PC-3 (cell line): ENCODE measurements around the gene CCT5. TPM values are rescaled to one million over a fixed set of nuclear protein-coding genes. Genes with fewer than 3 reads are reported as not detected.
"Not testable (repeated sequence)": the region's sequence is repeated elsewhere in the genome, so short reads cannot be mapped to it uniquely, and the experiment has no call there.

ENCODE experiments used
- ATAC-seq: fragments of 200-7000 bp; cut with Tn5 transposase; 2 replicates; pipeline ENCODE4 v1.9.1; 2020; ENCODE audit warnings: mild to moderate bottlenecking, moderate library complexity
- BruUV-seq: library from RNA; stranded (reverse); fragments of 400-500 nt; replicated peaks from 2 replicates; lab custom pipeline; 2021; lab: Mats Ljungman, UMichigan
- CTCF ChIA-PET: fragments of 300-600 bp; sonication (Branson Sonifier 250); formaldehyde crosslinking; loops from one replicate; lab custom pipeline; 2022; ENCODE audit warnings: antibody characterized with exemption; lab: Charles Lee
- POLR2A ChIA-PET: fragments of 300-600 bp; sonication (Branson Sonifier 250); formaldehyde crosslinking; loops from one replicate; lab custom pipeline; 2022; ENCODE audit warnings: antibody characterized with exemption; ENCODE audit not compliant: unreplicated experiment; lab: Charles Lee
- DNase-seq: peaks from one replicate; pipeline ENCODE4 v3.0.0-alpha.2; 2015
- H2AFZ ChIP-seq: fragments of 300-600 bp; sonication (generic); 2 replicates; pipeline ENCODE4 v1.6.0; 2016; ENCODE audit warnings: antibody characterized with exemption, low read length
- H3F3A ChIP-seq: fragments of 300-600 bp; sonication (generic); one replicate; pipeline ENCODE4 v1.6.0; 2017; ENCODE audit warnings: antibody characterized with exemption, low read length, control low read depth, mild to moderate bottlenecking; ENCODE audit not compliant: unreplicated experiment
- H3K27ac ChIP-seq: fragments of 300-600 bp; sonication (generic); 2 replicates; pipeline ENCODE4 v1.5.1; 2016; ENCODE audit warnings: mild to moderate bottlenecking, low read length
- H3K27me3 ChIP-seq: fragments of 300-600 bp; sonication (generic); 2 replicates; pipeline ENCODE4 v1.6.1; 2016; ENCODE audit warnings: low read length, mixed read lengths
- H3K36me3 ChIP-seq: fragments of 300-600 bp; sonication (generic); 2 replicates; pipeline ENCODE4 v1.6.1; 2016; ENCODE audit warnings: low read depth, mixed run types, low read length, mixed read lengths
- H3K4me1 ChIP-seq: fragments of 300-600 bp; sonication (generic); 2 replicates; pipeline ENCODE4 v1.5.1; 2016; ENCODE audit warnings: low read length; ENCODE audit not compliant: insufficient read depth
- H3K4me2 ChIP-seq: fragments of 300-600 bp; sonication (generic); 2 replicates; pipeline ENCODE4 v1.6.0; 2016; ENCODE audit warnings: low read length
- H3K4me3 ChIP-seq: fragments of 300-600 bp; sonication (generic); 2 replicates; pipeline ENCODE4 v1.5.1; 2016; ENCODE audit warnings: mild to moderate bottlenecking, low read length, mixed read lengths
- H3K79me2 ChIP-seq: fragments of 300-600 bp; sonication (generic); 2 replicates; pipeline ENCODE4 v1.6.1; 2017; ENCODE audit warnings: low read length, mixed read lengths
- H3K9ac ChIP-seq: fragments of 300-600 bp; sonication (generic); 2 replicates; pipeline ENCODE4 v1.6.0; 2016; ENCODE audit warnings: mild to moderate bottlenecking, low read length
- H3K9me2 ChIP-seq: fragments of 300-600 bp; sonication (generic); replicated peaks from 2 replicates; pipeline ENCODE4 v1.6.1; 2016; ENCODE audit warnings: mixed run types, low read length, mixed read lengths
- H3K9me3 ChIP-seq: fragments of 300-600 bp; sonication (generic); 2 replicates; pipeline ENCODE4 v1.6.1; 2016; ENCODE audit warnings: low read length, mixed read lengths
- H4K20me1 ChIP-seq: fragments of 300-600 bp; sonication (generic); 2 replicates; pipeline ENCODE4 v1.6.1; 2016; ENCODE audit warnings: low read length, mixed read lengths
- EZH2 ChIP-seq: fragments of 300-600 bp; sonication (generic); IDR thresholded peaks from one replicate; pipeline ENCODE4 v1.6.1; 2017; ENCODE audit warnings: antibody characterized with exemption, mild to moderate bottlenecking, low read length; ENCODE audit not compliant: unreplicated experiment
- EZH2phosphoT487 ChIP-seq: fragments of 300-600 bp; sonication (generic); IDR thresholded peaks from 2 replicates; pipeline ENCODE4 v1.6.1; 2018; ENCODE audit warnings: mild to moderate bottlenecking, antibody characterized with exemption, low read length, borderline replicate concordance
- intact Hi-C: fragments of 100-400 bp; cut with micrococcal nuclease; formaldehyde crosslinking; loops from 2 replicates; pipeline ENCODE4 v1.9.0; 2023
- total RNA-seq: library from RNA; depleted of rRNA; stranded (reverse); fragments of >200 nt; gene quantifications from 2 replicates; pipeline ENCODE4 v1.2.3, GENCODE V29; 2014
- TF ChIP-seq, protein P1 (sequence below): fragments of 300-600 bp; sonication (generic); conservative IDR thresholded peaks from 2 replicates; pipeline ENCODE4 v1.5.1; 2017; ENCODE audit warnings: antibody characterized with exemption, low read depth, mild to moderate bottlenecking, low read length

The CCT5 gene
- total RNA-seq, 1 experiment from 2014 or later = 1,334 TPM

DNA sequence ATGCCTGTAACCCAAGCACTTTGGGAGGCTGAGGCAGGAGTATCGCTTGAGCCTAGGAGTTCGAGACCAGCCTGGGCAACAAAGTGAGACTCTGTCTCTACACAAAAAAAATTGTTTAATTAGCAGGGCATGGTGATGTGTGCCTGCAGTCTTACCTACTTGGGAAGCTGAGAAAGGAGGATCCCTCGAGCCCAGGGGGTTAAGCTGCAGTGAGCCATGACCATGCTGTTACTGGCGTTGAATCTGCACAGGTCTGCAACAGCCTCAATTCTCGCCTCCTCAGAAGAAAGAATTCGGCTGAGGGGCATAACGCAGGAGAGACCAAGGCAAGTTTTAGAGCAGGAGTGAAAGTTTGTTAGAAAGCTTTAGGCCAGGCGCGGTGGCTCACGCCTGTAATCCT is 18.0 kb downstream of the CCT5 start:
- H3K27ac ChIP-seq = no peak overlapping the region
- no peak for ATAC-seq
- H3K9me2 ChIP-seq = no peaks in the 10 kb centered on the region

DNA sequence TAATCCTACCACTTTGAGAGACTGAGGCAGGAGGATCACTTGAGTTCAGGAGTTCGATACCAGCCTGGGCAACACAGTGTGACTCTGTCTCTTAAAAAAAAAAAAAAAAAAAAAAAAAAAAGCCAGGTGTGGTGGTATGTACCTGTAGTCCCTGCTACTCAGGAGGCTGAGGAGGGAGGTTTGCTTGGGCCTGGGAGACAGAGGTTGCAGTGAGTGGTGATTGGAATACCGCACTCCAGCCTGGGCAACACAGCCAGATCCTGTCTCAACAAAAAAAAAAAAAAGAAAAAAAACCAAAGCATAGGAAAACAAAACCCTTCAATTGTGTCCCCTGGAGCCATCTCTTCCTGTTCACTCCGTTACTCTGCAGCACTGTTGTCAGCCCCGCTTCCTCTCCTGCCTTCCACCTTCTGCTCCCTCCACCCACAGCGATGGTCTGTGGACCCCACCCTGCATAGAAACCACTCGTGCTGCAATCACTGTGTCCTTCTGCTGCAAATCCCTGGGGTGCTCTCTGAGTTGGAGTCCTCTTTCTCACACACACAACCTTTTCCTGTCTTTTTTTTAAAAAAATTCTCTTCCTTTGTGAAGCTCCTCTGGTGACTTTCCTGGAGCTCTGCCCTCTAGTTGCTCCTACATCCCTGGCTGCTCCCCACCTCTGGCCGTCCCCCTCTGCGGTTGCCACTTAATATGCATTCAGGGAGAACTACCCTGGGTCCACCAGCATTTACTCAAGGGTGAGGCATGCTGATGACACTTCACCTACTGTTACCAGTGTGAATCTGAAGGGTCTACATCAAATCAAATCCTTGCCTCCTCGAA is 22.2 kb downstream of the CCT5 start:
- ATAC-seq (no peak), DNase-seq (no peak)
- intact Hi-C loops = no loop called here
- Histone ChIP-seq H3K4me2 (no peak overlapping the region), H3K27me3 (no peaks in the 10 kb centered on the region), H3K9me2 (no peaks in the 10 kb centered on the region), H4K20me1 (no peaks in the 10 kb centered on the region), H3K9me3 (no peaks in the 10 kb centered on the region), H3K27ac (no peak overlapping the region), H3K9ac (no peak overlapping the region), H3F3A (no peaks in the 10 kb centered on the region), H2AFZ (no peak overlapping the region), H3K36me3 (no peaks in the 10 kb centered on the region), H3K4me1 (peaks cover 3% of the 10 kb centered on the region), H3K79me2 (no peaks in the 10 kb centered on the region), H3K4me3 (no peak overlapping the region)
- ChIA-PET CTCF (no interaction called here), POLR2A (no interaction called here)
- no TSS peak for BruUV-seq
- TF ChIP-seq, protein P1, sequence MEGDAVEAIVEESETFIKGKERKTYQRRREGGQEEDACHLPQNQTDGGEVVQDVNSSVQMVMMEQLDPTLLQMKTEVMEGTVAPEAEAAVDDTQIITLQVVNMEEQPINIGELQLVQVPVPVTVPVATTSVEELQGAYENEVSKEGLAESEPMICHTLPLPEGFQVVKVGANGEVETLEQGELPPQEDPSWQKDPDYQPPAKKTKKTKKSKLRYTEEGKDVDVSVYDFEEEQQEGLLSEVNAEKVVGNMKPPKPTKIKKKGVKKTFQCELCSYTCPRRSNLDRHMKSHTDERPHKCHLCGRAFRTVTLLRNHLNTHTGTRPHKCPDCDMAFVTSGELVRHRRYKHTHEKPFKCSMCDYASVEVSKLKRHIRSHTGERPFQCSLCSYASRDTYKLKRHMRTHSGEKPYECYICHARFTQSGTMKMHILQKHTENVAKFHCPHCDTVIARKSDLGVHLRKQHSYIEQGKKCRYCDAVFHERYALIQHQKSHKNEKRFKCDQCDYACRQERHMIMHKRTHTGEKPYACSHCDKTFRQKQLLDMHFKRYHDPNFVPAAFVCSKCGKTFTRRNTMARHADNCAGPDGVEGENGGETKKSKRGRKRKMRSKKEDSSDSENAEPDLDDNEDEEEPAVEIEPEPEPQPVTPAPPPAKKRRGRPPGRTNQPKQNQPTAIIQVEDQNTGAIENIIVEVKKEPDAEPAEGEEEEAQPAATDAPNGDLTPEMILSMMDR = no peak
- TF ChIP-seq EZH2phosphoT487 = no peak
- no peak for TF ChIP-seq EZH2

More for the DNA sequence above, 18.0 kb downstream of the CCT5 start:
- no peak overlapping the region for H3K9ac ChIP-seq
- ChIA-PET POLR2A (interaction anchor here (0.6 kb wide), 1 partner anchor 125 kb away, joined by 8 read pairs; no protein-coding TSS in a partner anchor), CTCF (no interaction called here)
- no peaks in the 10 kb centered on the region for H3K27me3 ChIP-seq
- H3K9me3 ChIP-seq = no peaks in the 10 kb centered on the region
- BruUV-seq = no TSS peak
- no peak overlapping the region for H3K4me3 ChIP-seq
- H4K20me1 ChIP-seq = peaks cover 7% of the 10 kb centered on the region; the same call in 1 of the 2 replicates
- H3K4me1 ChIP-seq = peaks cover 12% of the 10 kb centered on the region
- peaks cover 26% of the 10 kb centered on the region for H3K36me3 ChIP-seq
- TF ChIP-seq EZH2 = no peak
- no peak for TF ChIP-seq EZH2phosphoT487
- TF ChIP-seq, protein P1 = no peak
- no peak overlapping the region for H3K4me2 ChIP-seq
- intact Hi-C loops = no loop called here
- no peak overlapping the region for H2AFZ ChIP-seq
- H3F3A ChIP-seq = peaks cover 16% of the 10 kb centered on the region
- no peaks in the 10 kb centered on the region for H3K79me2 ChIP-seq
- DNase-seq = no peak

DNA sequence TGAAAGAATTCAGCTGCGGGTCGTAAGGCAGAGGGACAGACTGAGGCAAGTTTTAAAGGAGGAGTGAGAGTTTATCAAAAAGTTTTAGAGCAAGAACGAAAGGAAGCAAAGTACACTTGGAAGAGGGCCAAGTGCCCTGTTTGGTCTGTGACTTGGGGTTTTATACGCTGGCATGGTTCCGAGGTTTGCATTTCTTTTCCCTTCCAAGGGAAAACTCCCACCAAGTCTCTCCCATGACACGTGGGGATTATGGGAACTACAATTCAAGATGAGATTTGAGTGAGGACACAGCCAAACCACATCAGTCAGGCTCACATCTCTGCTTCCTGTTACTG is 22.8 kb downstream of the CCT5 start:
- H2AFZ ChIP-seq, H3K27me3 ChIP-seq, H3K27ac ChIP-seq, H3K9ac ChIP-seq, H3K9me2 ChIP-seq, CTCF ChIA-PET, H3K4me2 ChIP-seq, POLR2A ChIA-PET, intact Hi-C loops, H4K20me1 ChIP-seq, H3K4me3 ChIP-seq, DNase-seq, H3F3A ChIP-seq, H3K79me2 ChIP-seq, H3K9me3 ChIP-seq, H3K4me1 ChIP-seq, ATAC-seq, H3K36me3 ChIP-seq, BruUV-seq: not testable (repeated sequence)
